Measurements from ENCODE around the gene S100A16. TPM values are rescaled to one million over a fixed set of nuclear protein-coding genes. Genes with fewer than 3 reads are reported as not detected.

Gene S100A16
- total RNA-seq, 2 donors from 2014 or later, result 48.2 to 64.7 TPM

DNA sequence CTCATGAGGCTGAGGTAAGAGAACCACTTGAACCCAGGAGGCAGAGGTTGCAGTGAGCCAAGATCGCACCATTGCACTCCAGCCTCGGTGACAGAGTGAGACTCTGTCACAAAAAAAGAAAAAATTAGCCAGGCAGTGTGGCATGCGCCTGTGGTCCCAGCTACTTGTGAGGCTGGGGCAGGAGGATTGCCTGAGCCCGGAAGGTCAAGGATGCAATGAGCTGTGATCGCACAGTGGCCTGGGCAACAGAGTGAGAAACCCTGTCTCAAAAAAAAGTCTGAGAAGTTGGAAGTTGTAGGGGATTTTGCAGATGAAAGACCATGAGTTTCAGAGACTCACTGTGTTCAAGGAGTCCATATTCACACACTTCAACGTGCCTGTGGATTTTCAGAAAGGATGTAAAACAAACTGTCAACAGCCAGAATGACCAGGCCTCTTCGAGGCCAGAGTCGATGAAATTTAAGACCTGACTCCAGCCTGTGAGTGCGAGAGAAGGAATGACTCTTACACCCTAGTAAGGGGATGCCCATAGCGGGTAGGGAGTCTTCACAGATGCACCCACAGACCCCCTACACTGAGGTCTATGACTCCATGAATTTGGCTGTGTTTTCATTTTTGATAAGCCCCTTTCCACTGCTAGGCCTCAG, 12.2 kb upstream of the S100A16 start:
- intact Hi-C loops (cut with DNase I), result no loop called here
- no peak for ATAC-seq
- no peak for DNase-seq

DNA sequence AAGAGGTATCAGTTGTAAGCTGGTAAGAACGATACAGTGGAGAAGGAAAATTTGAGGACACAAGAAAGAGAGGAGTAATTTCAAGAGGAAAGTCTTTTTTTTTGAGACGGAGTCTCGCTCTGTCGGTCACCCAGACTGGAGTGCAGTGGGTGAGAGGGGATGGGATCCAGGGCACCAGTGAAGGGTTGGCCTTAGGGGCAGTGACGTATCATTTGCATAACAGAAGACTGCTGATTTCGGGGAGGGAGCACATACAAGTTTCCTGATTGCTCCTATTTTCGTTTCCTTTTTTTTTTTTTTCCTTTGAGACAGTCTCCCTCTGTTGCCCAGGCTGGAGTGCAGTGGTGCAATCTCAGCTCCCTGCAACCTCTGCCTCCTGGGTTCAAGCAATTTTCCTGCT, 10.2 kb upstream of the S100A16 start:
- DNase-seq, result no peak
- intact Hi-C loops (cut with DNase I), result no loop called here
- peak in 1 of 2 donors; percentile 53 for ATAC-seq

GRCh38 chr1:153619171-153619570, 6.2 kb upstream of the S100A16 start:
- DNase-seq (no peak), ATAC-seq (no peak)
- intact Hi-C loops (cut with DNase I), result loop anchor here in 1 of 2 donors (5.0 kb wide), 1 partner anchor 47 kb away; no protein-coding TSS in a partner anchor

DNA sequence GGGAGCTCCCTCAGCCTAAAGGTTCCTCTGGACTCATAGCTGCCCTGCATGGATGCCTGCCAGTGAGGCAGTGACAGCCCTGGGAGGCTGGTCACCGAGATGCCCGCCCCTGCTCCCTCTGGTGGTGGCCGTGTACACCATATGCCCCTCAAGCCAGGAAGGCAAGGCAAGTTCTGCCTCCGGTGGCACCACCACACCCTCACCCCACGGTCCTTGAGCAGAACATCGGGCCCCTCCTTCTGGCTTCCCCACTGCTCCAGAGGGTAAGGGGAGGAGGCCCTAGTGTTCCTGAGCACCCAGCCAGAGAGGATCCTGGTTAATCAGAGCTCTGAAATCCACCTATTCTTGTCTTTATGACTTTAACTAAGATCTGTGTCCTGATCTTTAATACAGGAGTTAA, 4.7 kb upstream of the S100A16 start:
- ATAC-seq, result peak; percentile 51 to 59
- DNase-seq, result peak; percentile 88
- intact Hi-C loops (cut with DNase I), result loop anchor here in 1 of 2 donors (5.0 kb wide), 1 partner anchor 45 kb away; no protein-coding TSS in a partner anchor

GRCh38 chr1:153616917-153617311, 4.0 kb upstream of the S100A16 start:
- ATAC-seq (peak; percentile 8 to 40), DNase-seq (no peak)
- intact Hi-C loops (cut with DNase I), result loop anchor here in 1 of 2 donors (5.0 kb wide), 1 partner anchor 45 kb away; no protein-coding TSS in a partner anchor

DNA sequence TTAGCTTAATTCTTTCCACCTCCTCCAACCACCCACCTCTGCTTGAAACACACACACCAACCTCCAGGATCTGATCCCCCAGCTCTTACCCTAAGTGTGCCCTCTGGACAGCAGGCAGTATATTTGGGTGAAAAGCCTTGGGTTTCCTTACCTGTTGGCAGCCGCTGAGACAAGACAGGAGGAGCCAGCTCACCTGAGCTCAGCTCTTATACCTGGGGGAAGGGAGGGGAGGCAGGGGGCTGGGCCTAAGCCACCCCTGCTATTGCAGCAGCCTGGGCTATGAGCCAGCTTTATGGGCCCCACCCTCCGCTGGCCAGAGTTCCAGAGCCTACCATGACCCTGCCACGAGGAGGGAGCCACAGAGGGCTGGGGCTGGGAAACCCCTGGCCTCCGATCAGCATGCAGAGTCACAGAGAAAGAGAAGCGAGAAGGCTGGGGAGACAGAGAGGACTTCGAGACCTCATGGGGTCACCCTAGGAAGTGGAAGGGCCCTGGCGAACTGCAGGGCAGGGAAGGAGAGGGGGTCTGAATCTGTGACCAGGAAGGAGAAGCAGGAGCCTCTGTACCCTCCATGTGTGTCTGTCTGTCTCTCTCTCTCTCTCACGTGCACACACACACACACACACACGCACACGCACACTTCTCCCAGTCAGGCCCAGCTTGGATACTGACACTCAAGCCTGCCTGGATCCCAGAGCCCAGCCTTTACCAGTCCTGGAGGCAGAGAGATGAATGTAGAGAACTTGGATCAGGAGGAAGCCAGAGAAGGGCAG, 3.4 kb upstream of the S100A16 start, which contains the start of gene S100A14:
Gene S100A14 (minus strand): TSS at position 182 of the 773 bp plus-strand sequence. CDS start 467 bp downstream, outside the sequence.
- intact Hi-C loops (cut with DNase I), result loop anchor here in 1 of 2 donors (5.0 kb wide), 1 partner anchor 44 kb away; no protein-coding TSS in a partner anchor
- DNase-seq (no peak), ATAC-seq (peak; percentile 16 to 25)

- DNase-seq, result no peak
- intact Hi-C loops (cut with DNase I), result loop anchor here in 1 of 2 donors (5.0 kb wide), 1 partner anchor 43 kb away; no protein-coding TSS in a partner anchor
- no peak for ATAC-seq
These were observed 2.5 kb upstream of the S100A16 start for GRCh38 chr1:153615406-153615805.

GRCh38 chr1:153614906-153615305, 2.0 kb upstream of the S100A16 start:
- intact Hi-C loops (cut with DNase I), result loop anchor here in 1 of 2 donors (5.0 kb wide), 1 partner anchor 43 kb away; no protein-coding TSS in a partner anchor

GRCh38 chr1:153614189-153614900, 1.4 kb upstream of the S100A16 start:
- ATAC-seq (no peak), DNase-seq (no peak)
- intact Hi-C loops (cut with DNase I), result no loop called here

More at GRCh38 chr1:153614906-153615305, 2.0 kb upstream of the S100A16 start:
- no peak for ATAC-seq
- DNase-seq, result no peak

DNA sequence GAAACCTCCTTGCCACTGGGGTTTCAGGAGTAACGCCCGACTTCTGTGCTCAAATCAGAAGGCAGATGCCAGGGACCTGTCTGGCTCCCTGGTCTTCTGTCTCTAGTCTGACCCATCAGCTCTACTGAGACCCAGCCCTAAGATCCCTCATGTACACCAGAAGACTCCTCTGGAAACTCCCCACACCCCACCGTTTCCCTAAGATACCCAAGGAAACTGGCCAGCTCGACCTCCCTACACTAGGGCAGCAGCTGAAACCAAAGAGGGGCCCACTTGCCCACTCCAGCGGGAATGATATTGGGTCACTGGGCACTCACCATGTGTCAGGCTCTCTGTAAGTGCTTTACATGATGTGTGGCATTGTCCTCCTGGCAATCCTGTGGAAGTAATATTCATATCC, 469 bp upstream of the S100A16 start:
- ATAC-seq (no peak), DNase-seq (no peak)
- intact Hi-C loops (cut with DNase I), result no loop called here

DNA sequence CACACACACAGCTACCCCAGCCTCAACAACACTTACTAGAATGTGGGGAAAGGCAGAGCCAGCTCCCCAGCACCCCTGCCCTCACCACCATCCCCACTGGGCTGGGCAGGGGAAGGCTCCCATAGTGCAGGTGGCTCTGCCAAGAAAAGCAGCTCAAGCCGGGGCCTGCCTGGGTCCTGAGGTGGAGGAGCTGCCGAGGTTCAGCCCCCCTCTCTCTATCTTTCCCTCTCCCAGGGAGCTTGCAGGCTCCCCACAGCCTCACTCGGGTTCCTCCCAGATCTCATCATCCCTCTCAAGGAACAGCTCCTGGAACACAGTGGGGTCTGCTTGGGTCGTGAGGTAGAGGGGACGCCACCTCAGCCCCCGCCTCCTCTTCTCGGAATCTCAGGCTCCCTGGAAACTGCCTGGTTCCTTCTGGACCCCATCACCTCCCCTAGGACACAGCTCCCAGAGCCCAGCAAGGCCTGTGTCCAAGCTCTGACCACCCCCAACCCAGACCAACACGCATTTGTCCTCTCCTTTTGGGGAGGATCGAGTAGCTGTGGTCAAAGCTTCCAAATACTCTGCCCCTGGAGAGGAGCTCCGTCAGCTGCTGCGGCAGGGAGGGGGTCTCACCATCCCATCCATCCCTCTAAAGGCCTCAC, 704 bp downstream of the S100A16 start:
- DNase-seq (no peak), ATAC-seq (peak in 1 of 2 donors; percentile 11)
- intact Hi-C loops (cut with DNase I), result no loop called here

GRCh38 chr1:153611356-153611755, 1.6 kb downstream of the S100A16 start:
- no peak for ATAC-seq
- no peak for DNase-seq
- intact Hi-C loops (cut with DNase I), result no loop called here

- intact Hi-C loops (cut with DNase I), result no loop called here
- DNase-seq (no peak), ATAC-seq (peak in 1 of 2 donors; percentile 1)
These were observed 2.1 kb downstream of the S100A16 start for GRCh38 chr1:153610811-153611301.

DNA sequence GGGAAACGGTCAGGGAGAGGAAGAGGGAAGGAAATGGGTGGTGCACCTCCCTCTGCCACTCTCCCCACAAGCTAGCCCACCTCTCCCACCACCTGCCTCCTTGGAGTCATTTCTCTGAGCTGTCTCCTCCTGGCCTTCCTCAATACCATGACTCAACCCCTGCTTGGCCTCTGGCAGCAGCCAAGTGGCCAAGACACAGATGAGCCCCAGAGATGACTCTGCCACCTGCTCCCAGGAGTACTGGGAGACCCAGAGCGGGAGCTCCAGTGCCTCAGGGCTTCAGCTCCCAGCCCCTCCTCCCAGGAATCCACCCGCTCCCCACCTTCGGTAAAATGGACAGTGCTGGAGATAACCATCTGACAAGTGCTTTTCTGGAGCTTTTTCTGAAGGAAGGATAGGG, 2.6 kb downstream of the S100A16 start:
- no peak for ATAC-seq
- intact Hi-C loops (cut with DNase I), result no loop called here
- no peak for DNase-seq

GRCh38 chr1:153609585-153609907, 3.4 kb downstream of the S100A16 start:
- DNase-seq (no peak), ATAC-seq (no peak)
- intact Hi-C loops (cut with DNase I), result no loop called here

DNA sequence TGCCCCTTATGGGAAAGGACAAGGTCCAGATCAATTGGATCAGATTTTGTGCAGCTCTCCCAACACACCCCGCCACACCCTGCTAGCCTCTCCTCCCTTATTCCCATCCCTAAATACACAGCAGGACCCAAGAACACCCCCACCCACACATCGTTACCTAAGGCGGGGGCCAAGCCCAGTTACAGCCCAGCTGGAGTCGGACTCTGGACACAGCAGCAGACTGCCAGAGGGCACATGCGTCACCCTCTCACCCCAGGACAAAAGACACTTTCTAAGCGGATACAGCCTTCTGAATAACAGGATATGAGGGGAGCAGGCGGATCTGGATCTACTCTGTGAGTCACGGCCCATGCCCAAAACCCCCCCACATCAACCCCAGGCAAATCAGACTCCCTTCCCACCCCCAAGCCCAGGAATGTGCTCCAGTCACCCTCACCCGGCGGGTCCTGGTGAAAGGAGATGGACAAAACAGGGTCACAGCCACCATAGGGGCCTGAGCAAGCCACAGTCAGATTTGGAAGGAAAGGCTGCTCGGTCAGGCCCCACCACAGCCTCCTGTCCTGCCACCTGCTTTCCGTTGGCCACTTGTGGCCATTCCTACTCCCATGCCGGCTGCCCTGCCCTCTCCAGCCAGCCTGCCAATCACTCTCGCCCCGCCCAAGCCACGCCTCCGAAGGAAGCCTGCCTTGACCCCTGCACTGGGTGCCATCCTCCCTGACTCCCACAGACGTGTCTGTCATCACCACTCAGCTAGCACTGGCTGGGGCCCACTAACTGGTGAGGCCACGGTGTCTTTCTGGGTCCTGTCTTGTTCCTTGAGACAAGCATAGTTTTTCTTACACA, 4.0 kb downstream of the S100A16 start:
- DNase-seq, result peak; percentile 89
- ATAC-seq, result peak; percentile 65 to 70
- intact Hi-C loops (cut with DNase I), result no loop called here

DNA sequence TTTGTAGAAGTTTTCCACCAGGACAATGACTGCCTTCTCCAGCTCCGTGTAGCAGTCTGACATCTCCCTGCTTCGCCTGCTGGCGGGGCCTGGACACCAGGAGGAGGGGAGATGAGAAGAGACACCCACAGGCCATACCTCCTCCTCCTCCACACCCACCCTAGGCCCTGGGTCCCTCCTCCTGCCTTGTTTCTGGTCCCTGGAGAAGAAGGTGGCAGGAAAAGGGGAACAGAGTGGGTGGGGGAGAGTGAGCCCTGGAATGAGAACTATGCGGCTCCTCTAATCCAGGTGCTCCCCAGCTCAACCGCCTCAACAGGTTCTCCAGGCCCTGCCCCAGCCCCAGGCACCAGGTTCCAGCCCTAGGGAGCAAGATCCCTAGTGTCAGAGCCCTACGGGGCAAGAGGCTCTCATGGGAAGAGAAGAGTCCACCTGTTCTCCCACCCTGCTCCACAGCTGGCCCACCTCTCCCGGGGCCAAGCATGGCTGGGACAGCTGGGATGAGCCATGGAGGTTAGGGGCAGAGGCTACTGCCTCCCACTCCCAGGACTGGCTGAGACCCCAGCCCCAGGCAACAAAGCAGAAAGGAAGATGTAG, 4.8 kb downstream of the S100A16 start:
- DNase-seq, result no peak
- ATAC-seq, result no peak
- intact Hi-C loops (cut with DNase I), result no loop called here

DNA sequence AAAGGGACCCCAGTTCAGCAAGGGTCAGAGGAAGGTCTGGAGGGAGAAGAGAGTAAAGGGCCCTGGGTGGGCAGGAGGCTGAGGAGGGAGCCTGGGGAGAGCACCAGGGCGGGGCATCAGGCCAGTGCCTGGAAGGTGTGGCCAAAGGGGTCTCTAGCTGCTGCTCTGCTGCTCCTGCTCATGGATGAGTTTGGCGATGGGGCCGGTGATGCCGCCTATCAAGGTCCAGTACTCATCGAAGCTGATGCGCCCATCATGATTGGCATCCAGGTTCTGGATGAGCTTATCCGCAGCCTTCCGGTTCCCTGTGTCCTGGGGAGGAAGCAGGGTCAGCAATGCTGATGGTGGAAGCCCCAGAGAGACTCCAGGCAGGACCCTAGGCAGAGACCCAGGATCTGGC, 5.6 kb downstream of the S100A16 start:
- no peak for DNase-seq
- intact Hi-C loops (cut with DNase I), result no loop called here
- no peak for ATAC-seq

All from left cardiac atrium (tissue), 4 donors.